IMR-90 (cell line): ENCODE data around the gene SLC37A1. TPM values are rescaled to one million over a fixed set of nuclear protein-coding genes. Genes with fewer than 3 reads are reported as not detected.

Experiments
- ATAC-seq: fragments of 200-7000 bp; cut with Tn5 transposase; 2 replicates; pipeline ENCODE4 v1.9.1; 2020; ENCODE audit warnings: low read depth, mild to moderate bottlenecking, moderate library complexity
- BruUV-seq: library from RNA; stranded (reverse); fragments of 400-500 nt; replicated peaks from 2 replicates; lab custom pipeline; 2021; lab: Mats Ljungman, UMichigan
- CTCF ChIA-PET: fragments of 300-600 bp; formaldehyde crosslinking; extraction: SDS; loops from one replicate; lab custom pipeline; 2021; ENCODE audit warnings: antibody characterized with exemption; lab: Yijun Ruan, JAX
- POLR2A ChIA-PET: fragments of 300-600 bp; sonication (Branson Sonifier 250); formaldehyde crosslinking; loops from one replicate; lab custom pipeline; 2022; ENCODE audit warnings: antibody characterized with exemption; ENCODE audit not compliant: unreplicated experiment; lab: Charles Lee
- DNase-seq: peaks from one replicate; pipeline ENCODE4 v3.0.0; 2013
- H2AFZ ChIP-seq: replicated peaks from 2 replicates; pipeline ENCODE3; 2013; ENCODE audit warnings: low read length, mild to moderate bottlenecking; ENCODE audit not compliant: poor library complexity
- H2AK5ac ChIP-seq: 2 replicates; pipeline ENCODE4 v1.6.1; 2013; ENCODE audit warnings: low read depth, low read length, inconsistent platforms
- H2AK9ac ChIP-seq: replicated peaks from 2 replicates; pipeline ENCODE3; 2013; ENCODE audit warnings: mild to moderate bottlenecking, low read depth, low read length, moderate library complexity; ENCODE audit not compliant: poor library complexity
- H2BK120ac ChIP-seq: 2 replicates; pipeline ENCODE4 v1.6.1; 2013; ENCODE audit warnings: low read depth, low read length, inconsistent platforms
- H2BK15ac ChIP-seq: 3 replicates; pipeline ENCODE4 v1.6.1; 2013; ENCODE audit warnings: low read depth, low read length, inconsistent platforms
- H2BK20ac ChIP-seq: 2 replicates; pipeline ENCODE4 v1.6.1; 2013; ENCODE audit warnings: low read depth, mild to moderate bottlenecking, inconsistent platforms, low read length, moderate library complexity
- H2BK5ac ChIP-seq: 2 replicates; pipeline ENCODE4 v1.6.1; 2013; ENCODE audit warnings: mild to moderate bottlenecking, low read depth, low read length, inconsistent platforms; ENCODE audit not compliant: poor library complexity, severe bottlenecking
- H3K14ac ChIP-seq: replicated peaks from 2 replicates; pipeline ENCODE4 v1.6.1; 2013; ENCODE audit warnings: low read depth, low read length, inconsistent platforms
- H3K18ac ChIP-seq: 2 replicates; pipeline ENCODE4 v1.6.1; 2013; ENCODE audit warnings: low read depth, low read length, control low read depth
- H3K23ac ChIP-seq: 2 replicates; pipeline ENCODE4 v1.6.1; 2013; ENCODE audit warnings: low read depth, low read length, inconsistent platforms
- H3K27ac ChIP-seq: 2 replicates; pipeline ENCODE4 v1.5.1; 2013; ENCODE audit warnings: mild to moderate bottlenecking, control low read depth, low read length; ENCODE audit not compliant: insufficient read depth
- H3K27me3 ChIP-seq: 2 replicates; pipeline ENCODE4 v1.6.1; 2013; ENCODE audit warnings: low read length; ENCODE audit not compliant: control insufficient read depth, insufficient read depth
- H3K36me3 ChIP-seq: 2 replicates; pipeline ENCODE4 v1.6.1; 2013; ENCODE audit warnings: low read length, mixed read lengths; ENCODE audit not compliant: control insufficient read depth, insufficient read depth
- H3K4ac ChIP-seq: 2 replicates; pipeline ENCODE4 v1.6.1; 2013; ENCODE audit warnings: low read depth, low read length, inconsistent platforms
- H3K4me1 ChIP-seq: 2 replicates; pipeline ENCODE4 v1.6.1; 2013; ENCODE audit warnings: low read length, mixed read lengths; ENCODE audit not compliant: control insufficient read depth, insufficient read depth
- H3K4me2 ChIP-seq: 2 replicates; pipeline ENCODE4 v1.6.1; 2013; ENCODE audit warnings: low read depth, mild to moderate bottlenecking, control low read depth, low read length, moderate library complexity
- H3K4me3 ChIP-seq: 2 replicates; pipeline ENCODE4 v1.5.1; 2013; ENCODE audit warnings: low read depth, mild to moderate bottlenecking, control low read depth, low read length, moderate library complexity; ENCODE audit not compliant: insufficient read depth
- H3K56ac ChIP-seq: 2 replicates; pipeline ENCODE4 v1.6.1; 2013; ENCODE audit warnings: low read length, inconsistent platforms; ENCODE audit not compliant: insufficient read depth; ENCODE audit errors: extremely low read depth
- H3K79me1 ChIP-seq, 2 experiments: 2 replicates each; pipeline ENCODE4 v1.6.1; 2013; ENCODE audit warnings: low read length in 2 of 2, inconsistent platforms in 1 of 2, low read depth in 1 of 2
- H3K9ac ChIP-seq: 2 replicates; pipeline ENCODE4 v1.6.1; 2013; ENCODE audit warnings: low read depth, low read length, control low read depth
- H3K9me1 ChIP-seq: 2 replicates; pipeline ENCODE4 v1.6.1; 2013; ENCODE audit warnings: low read length, inconsistent platforms; ENCODE audit not compliant: insufficient read depth
- H3K9me3 ChIP-seq: 2 replicates; pipeline ENCODE4 v1.6.1; 2013; ENCODE audit warnings: low read length; ENCODE audit not compliant: control insufficient read depth, insufficient read depth
- H4K20me1 ChIP-seq: 2 replicates; pipeline ENCODE4 v1.6.1; 2013; ENCODE audit warnings: low read length, inconsistent platforms; ENCODE audit not compliant: insufficient read depth
- H4K5ac ChIP-seq: 2 replicates; pipeline ENCODE4 v1.6.1; 2013; ENCODE audit warnings: mild to moderate bottlenecking, low read depth, low read length, control low read depth
- H4K8ac ChIP-seq, 2 experiments: 2 replicates each; pipeline ENCODE4 v1.6.1; 2013; ENCODE audit warnings: low read depth in 2 of 2, low read length in 2 of 2, control low read depth in 1 of 2, inconsistent platforms in 1 of 2
- H4K91ac ChIP-seq: 2 replicates; pipeline ENCODE4 v1.6.1; 2013; ENCODE audit warnings: low read depth, low read length, inconsistent platforms; ENCODE audit not compliant: insufficient read depth
- BHLHE40 ChIP-seq: fragments of 150-350 bp; IDR thresholded peaks from 2 replicates; pipeline ENCODE4 v1.6.1; 2016; ENCODE audit warnings: mild to moderate bottlenecking, low read depth, low read length
- CTCF ChIP-seq: conservative IDR thresholded peaks from 2 replicates; pipeline ENCODE4 v1.5.1; 2012; ENCODE audit warnings: mild to moderate bottlenecking, low read depth, low read length, improper control_type of control experiment
- MAFK ChIP-seq: IDR thresholded peaks from 2 replicates; pipeline ENCODE4 v1.6.1; 2012; ENCODE audit warnings: low read depth, low read length, improper control_type of control experiment
- MAZ ChIP-seq: IDR thresholded peaks from 2 replicates; pipeline ENCODE4 v1.6.1; 2012; ENCODE audit warnings: low read depth, mild to moderate bottlenecking, low read length, improper control_type of control experiment, moderate library complexity, borderline replicate concordance
- NFE2L2 ChIP-seq: fragments of 150-350 bp; IDR thresholded peaks from 2 replicates; pipeline ENCODE4 v1.6.1; 2016; ENCODE audit warnings: low read depth, mild to moderate bottlenecking, low read length
- WGBS, 2 experiments: methylation state at CpG; one replicate each; pipeline versions ENCODE4 v1.1.5 to v1.1.7; 2013; ENCODE audit warnings: missing lambda C conversion rate in 2 of 2; ENCODE audit not compliant: insufficient read length in 1 of 2; ENCODE audit errors: extremely low coverage in 2 of 2; 5-methylcytosine and 5-hydroxymethylcytosine counted together
- dilution Hi-C: fragments of 300-500 bp; cut with HindIII; formaldehyde crosslinking; loops from one replicate; pipeline ENCODE4 v1.14.3; 2018; ENCODE audit warnings: low sequenced_read_pairs; ENCODE audit not compliant: unreplicated experiment
- in situ Hi-C: fragments of 300-500 bp; cut with MboI; formaldehyde crosslinking; loops from 3 replicates; pipeline ENCODE4 v1.14.3; 2019; ENCODE audit warnings: low sequenced_read_pairs, inconsistent platforms, mixed read lengths
- intact Hi-C: fragments of 100-400 bp; cut with micrococcal nuclease; formaldehyde crosslinking; loops from 2 replicates; pipeline ENCODE4 v1.10.0; 2022
- polyA plus RNA-seq, 3 experiments: library from polyadenylated mRNA; depleted of rRNA; stranded (reverse); fragments of >200 nt; gene quantifications; 2 replicates each; pipeline ENCODE4 v1.2.3, GENCODE V29; 2012; ENCODE audit warnings: low replicate concordance in 1 of 3
- total RNA-seq: library from RNA; depleted of rRNA; stranded (reverse); fragments of >200 nt; gene quantifications from 2 replicates; pipeline ENCODE4 v1.2.3, GENCODE V29; 2012

SLC37A1 gene
- total and polyA plus RNA-seq, 2 of the 4 experiments (the other 2 are of a cell fraction), result 0.36 to 0.48 TPM

GRCh38 chr21:42621166-42621818 lies 107.6 kb downstream of the SLC37A1 start:
- H3K4me2 ChIP-seq, result no peak overlapping the region
- H2AK5ac ChIP-seq, result no peak overlapping the region
- no peaks in the 10 kb centered on the region for H3K36me3 ChIP-seq
- dilution Hi-C loops, result no loop called here
- no TSS peak for BruUV-seq
- H3K9me1 ChIP-seq, result no peaks in the 10 kb centered on the region
- whole genome bisulfite sequencing, 2 experiments, result 86% methylated on average over 4 of the region's 15 CpGs; no CpG with 5 or more reads in 1 of the 2 experiments
- CTCF ChIA-PET, result no interaction called here
- H2BK120ac ChIP-seq, result no peak overlapping the region
- no peak overlapping the region for H3K56ac ChIP-seq
- no peaks in the 10 kb centered on the region for H3K4me1 ChIP-seq
- no peak overlapping the region for H2BK5ac ChIP-seq
- H3K27ac ChIP-seq, result no peak overlapping the region
- no peaks in the 10 kb centered on the region for H3K9me3 ChIP-seq
- H4K5ac ChIP-seq, result no peak overlapping the region
- H4K8ac ChIP-seq, result no peak overlapping the region
- no peak overlapping the region for H3K23ac ChIP-seq
- no peaks in the 10 kb centered on the region for H3K79me1 ChIP-seq
- in situ Hi-C loops, result no loop called here
- no peak for TF ChIP-seq NFE2L2
- no peak for TF ChIP-seq CTCF
- TF ChIP-seq MAFK, result no peak
- TF ChIP-seq BHLHE40, result no peak
- TF ChIP-seq MAZ, result no peak
- no peak for DNase-seq
- peaks cover 53% of the 10 kb centered on the region for H3K27me3 ChIP-seq
- H2AFZ ChIP-seq, result no peak overlapping the region
- H3K9ac ChIP-seq, result no peak overlapping the region
- H3K4me3 ChIP-seq, result no peak overlapping the region
- intact Hi-C loops, result no loop called here
- H3K4ac ChIP-seq, result no peak overlapping the region
- H3K14ac ChIP-seq, result no peak overlapping the region
- no peak overlapping the region for H2AK9ac ChIP-seq
- POLR2A ChIA-PET, result no interaction called here
- H4K20me1 ChIP-seq, result no peaks in the 10 kb centered on the region
- no peak overlapping the region for H4K91ac ChIP-seq
- no peak overlapping the region for H2BK20ac ChIP-seq
- H2BK15ac ChIP-seq, result no peak overlapping the region
- H3K18ac ChIP-seq, result no peak overlapping the region
- no peak for ATAC-seq
